HK-2 (cell line): ENCODE results near the gene LLGL2.

Source experiments
- DNase-seq: peaks from one replicate; pipeline ENCODE4 v3.0.0-alpha.2; 2018; ENCODE audit not compliant: unreplicated experiment

The LLGL2 gene

GRCh38 chr17:75614006-75614405, 88.5 kb downstream of the LLGL2 start:
- no peak for DNase-seq

GRCh38 chr17:75614556-75615270, 89.2 kb downstream of the LLGL2 start:
- no peak for DNase-seq

- no peak for DNase-seq
Observed at GRCh38 chr17:75615301-75615700, 89.8 kb downstream of the LLGL2 start.

- DNase-seq, result no peak
Observed at GRCh38 chr17:75616521-75617122, 91.1 kb downstream of the LLGL2 start.

- no peak for DNase-seq
Observed at GRCh38 chr17:75617218-75617617, 91.7 kb downstream of the LLGL2 start.

GRCh38 chr17:75617675-75618074, 92.2 kb downstream of the LLGL2 start:
- no peak for DNase-seq

GRCh38 chr17:75619506-75620431, 94.3 kb downstream of the LLGL2 start:
- DNase-seq, result peak; percentile 56

GRCh38 chr17:75621489-75621888, 96.0 kb downstream of the LLGL2 start:
- no peak for DNase-seq

- DNase-seq, result no peak
Observed at GRCh38 chr17:75622076-75622475, 96.6 kb downstream of the LLGL2 start.

- no peak for DNase-seq
Observed at GRCh38 chr17:75622771-75623273, 97.3 kb downstream of the LLGL2 start.

- no peak for DNase-seq
Observed at GRCh38 chr17:75623386-75623785, 97.9 kb downstream of the LLGL2 start.

- DNase-seq, result no peak
Observed at GRCh38 chr17:75624021-75624420, 98.5 kb downstream of the LLGL2 start.
